Measurements from ENCODE around the gene INPP5K.

The INPP5K gene

GRCh38 chr17:1478418-1478817, 38.0 kb downstream of the INPP5K start:
- Histone ChIP-seq H2AFZ (ENCODE audit: insufficient read depth, low read length, poor library complexity) (no peak overlapping the region), H3K23ac (ENCODE audit: low read length) (no peak overlapping the region), H3K4me3 (ENCODE audit: low read depth, low read length) (no peak overlapping the region), H3K4ac (ENCODE audit: low read depth, low read length) (no peak overlapping the region), H2AK5ac (ENCODE audit: low read length) (no peak overlapping the region), H4K8ac (ENCODE audit: low read depth, low read length) (no peak overlapping the region), H3K9me3 (ENCODE audit: insufficient read depth, low read depth, low read length) (no peaks in the 10 kb centered on the region), H3K79me1 (ENCODE audit: low read length) (no peaks in the 10 kb centered on the region), H3K9ac (ENCODE audit: low read length) (no peak overlapping the region), H2BK5ac (ENCODE audit: low read depth, low read length, poor library complexity) (no peak overlapping the region), H3K18ac (ENCODE audit: low read length) (no peak overlapping the region), H4K12ac (ENCODE audit: low read depth, low read length) (no peak overlapping the region), H3K36me3 (ENCODE audit: control insufficient read depth in 1 of 2, insufficient read depth in 2 of 2, low read length in 2 of 2) (peaks cover 86 to 88% of the 10 kb centered on the region in 2 experiments), H3K4me1 (ENCODE audit: control insufficient read depth in 1 of 2, insufficient read depth in 2 of 2, low read length in 2 of 2) (no peaks in the 10 kb centered on the region), H4K91ac (ENCODE audit: low read depth, low read length) (no peak overlapping the region), H3K14ac (ENCODE audit: low read length) (no peak overlapping the region), H2BK12ac (ENCODE audit: low read length) (no peak overlapping the region), H3K79me2 (ENCODE audit: control insufficient read depth, insufficient read depth, low read length, poor library complexity) (no peaks in the 10 kb centered on the region), H3K27me3 (ENCODE audit: insufficient read depth, low read length) (no peaks in the 10 kb centered on the region), H2BK120ac (ENCODE audit: insufficient read depth, low read length, poor library complexity) (no peak overlapping the region), H3K4me2 (ENCODE audit: low read length) (no peak overlapping the region), H3K27ac (ENCODE audit: low read depth, low read length) (no peak overlapping the region)
- no peak for DNase-seq
- no CpG with 5 or more reads among the region's 26 CpGs for WGBS (ENCODE audit: extremely low coverage, insufficient coverage, insufficient read length)

GRCh38 chr17:1475321-1475854, 41.0 kb downstream of the INPP5K start:
- H3K79me2 ChIP-seq (ENCODE audit: control insufficient read depth, insufficient read depth, low read length, poor library complexity) = no peaks in the 10 kb centered on the region
- H4K12ac ChIP-seq (ENCODE audit: low read depth, low read length) = no peak overlapping the region
- H3K14ac ChIP-seq (ENCODE audit: low read length) = no peak overlapping the region
- H2BK12ac ChIP-seq (ENCODE audit: low read length) = no peak overlapping the region
- no peak overlapping the region for H4K91ac ChIP-seq (ENCODE audit: low read depth, low read length)
- no peaks in the 10 kb centered on the region for H3K79me1 ChIP-seq (ENCODE audit: low read length)
- no peak overlapping the region for H3K23ac ChIP-seq (ENCODE audit: low read length)
- H2AK5ac ChIP-seq (ENCODE audit: low read length) = no peak overlapping the region
- no peak overlapping the region for H2BK120ac ChIP-seq (ENCODE audit: insufficient read depth, low read length, poor library complexity)
- no peak overlapping the region for H3K4ac ChIP-seq (ENCODE audit: low read depth, low read length)
- peak; percentile 45 to 57 for DNase-seq
- H4K8ac ChIP-seq (ENCODE audit: low read depth, low read length) = no peak overlapping the region
- H3K4me3 ChIP-seq (ENCODE audit: low read depth, low read length) = no peak overlapping the region
- no peaks in the 10 kb centered on the region for H3K27me3 ChIP-seq (ENCODE audit: insufficient read depth, low read length)
- no CpG with 5 or more reads among the region's 15 CpGs for WGBS (ENCODE audit: extremely low coverage, insufficient coverage, insufficient read length)
- H3K36me3 ChIP-seq (ENCODE audit: control insufficient read depth in 1 of 2, insufficient read depth in 2 of 2, low read length in 2 of 2) = peaks cover 88 to 89% of the 10 kb centered on the region in 2 experiments
- H3K27ac ChIP-seq (ENCODE audit: low read depth, low read length) = no peak overlapping the region
- no peak overlapping the region for H2AFZ ChIP-seq (ENCODE audit: insufficient read depth, low read length, poor library complexity)
- H3K9me3 ChIP-seq (ENCODE audit: insufficient read depth, low read depth, low read length) = no peaks in the 10 kb centered on the region
- no peak overlapping the region for H3K18ac ChIP-seq (ENCODE audit: low read length)
- H3K4me1 ChIP-seq (ENCODE audit: control insufficient read depth in 1 of 2, insufficient read depth in 2 of 2, low read length in 2 of 2) = no peaks in the 10 kb centered on the region
- H3K9ac ChIP-seq (ENCODE audit: low read length) = no peak overlapping the region
- no peak overlapping the region for H3K4me2 ChIP-seq (ENCODE audit: low read length)
- no peak overlapping the region for H2BK5ac ChIP-seq (ENCODE audit: low read depth, low read length, poor library complexity)

GRCh38 chr17:1474402-1475189, 41.8 kb downstream of the INPP5K start:
- no peaks in the 10 kb centered on the region for H3K27me3 ChIP-seq (ENCODE audit: insufficient read depth, low read length)
- H4K8ac ChIP-seq (ENCODE audit: low read depth, low read length) = no peak overlapping the region
- H2AFZ ChIP-seq (ENCODE audit: insufficient read depth, low read length, poor library complexity) = no peak overlapping the region
- peaks cover 91 to 94% of the 10 kb centered on the region in 2 experiments for H3K36me3 ChIP-seq (ENCODE audit: control insufficient read depth in 1 of 2, insufficient read depth in 2 of 2, low read length in 2 of 2)
- H3K4me1 ChIP-seq (ENCODE audit: control insufficient read depth in 1 of 2, insufficient read depth in 2 of 2, low read length in 2 of 2) = no peaks in the 10 kb centered on the region
- H3K14ac ChIP-seq (ENCODE audit: low read length) = no peak overlapping the region
- H3K18ac ChIP-seq (ENCODE audit: low read length) = peak overlapping the region; percentile 21
- H3K27ac ChIP-seq (ENCODE audit: low read depth, low read length) = no peak overlapping the region
- H4K12ac ChIP-seq (ENCODE audit: low read depth, low read length) = peak overlapping the region; percentile 26
- H3K9ac ChIP-seq (ENCODE audit: low read length) = no peak overlapping the region
- H3K79me2 ChIP-seq (ENCODE audit: control insufficient read depth, insufficient read depth, low read length, poor library complexity) = no peaks in the 10 kb centered on the region
- no peak overlapping the region for H3K4ac ChIP-seq (ENCODE audit: low read depth, low read length)
- no CpG with 5 or more reads among the region's 31 CpGs for WGBS (ENCODE audit: extremely low coverage, insufficient coverage, insufficient read length)
- H2BK120ac ChIP-seq (ENCODE audit: insufficient read depth, low read length, poor library complexity) = no peak overlapping the region
- no peak for DNase-seq
- no peak overlapping the region for H2BK12ac ChIP-seq (ENCODE audit: low read length)
- no peak overlapping the region for H4K91ac ChIP-seq (ENCODE audit: low read depth, low read length)
- no peaks in the 10 kb centered on the region for H3K79me1 ChIP-seq (ENCODE audit: low read length)
- no peak overlapping the region for H2BK5ac ChIP-seq (ENCODE audit: low read depth, low read length, poor library complexity)
- no peak overlapping the region for H3K23ac ChIP-seq (ENCODE audit: low read length)
- no peak overlapping the region for H2AK5ac ChIP-seq (ENCODE audit: low read length)
- peaks cover 3% of the 10 kb centered on the region for H3K9me3 ChIP-seq (ENCODE audit: insufficient read depth, low read depth, low read length)
- no peak overlapping the region for H3K4me2 ChIP-seq (ENCODE audit: low read length)
- no peak overlapping the region for H3K4me3 ChIP-seq (ENCODE audit: low read depth, low read length)

GRCh38 chr17:1473841-1474240, 42.6 kb downstream of the INPP5K start:
- H2BK12ac ChIP-seq (ENCODE audit: low read length) = no peak overlapping the region
- H3K79me2 ChIP-seq (ENCODE audit: control insufficient read depth, insufficient read depth, low read length, poor library complexity) = no peaks in the 10 kb centered on the region
- H3K27me3 ChIP-seq (ENCODE audit: insufficient read depth, low read length) = no peaks in the 10 kb centered on the region
- H3K9ac ChIP-seq (ENCODE audit: low read length) = no peak overlapping the region
- no peak overlapping the region for H3K18ac ChIP-seq (ENCODE audit: low read length)
- no peak overlapping the region for H4K12ac ChIP-seq (ENCODE audit: low read depth, low read length)
- no peaks in the 10 kb centered on the region for H3K4me1 ChIP-seq (ENCODE audit: control insufficient read depth in 1 of 2, insufficient read depth in 2 of 2, low read length in 2 of 2)
- no peak overlapping the region for H2AFZ ChIP-seq (ENCODE audit: insufficient read depth, low read length, poor library complexity)
- H3K4me2 ChIP-seq (ENCODE audit: low read length) = no peak overlapping the region
- H2BK5ac ChIP-seq (ENCODE audit: low read depth, low read length, poor library complexity) = no peak overlapping the region
- H3K36me3 ChIP-seq (ENCODE audit: control insufficient read depth in 1 of 2, insufficient read depth in 2 of 2, low read length in 2 of 2) = peaks cover 92 to 93% of the 10 kb centered on the region in 2 experiments
- no peak overlapping the region for H4K8ac ChIP-seq (ENCODE audit: low read depth, low read length)
- H2AK5ac ChIP-seq (ENCODE audit: low read length) = no peak overlapping the region
- H3K27ac ChIP-seq (ENCODE audit: low read depth, low read length) = no peak overlapping the region
- peak overlapping the region; percentile 27 for H3K4me3 ChIP-seq (ENCODE audit: low read depth, low read length)
- no peak overlapping the region for H2BK120ac ChIP-seq (ENCODE audit: insufficient read depth, low read length, poor library complexity)
- H3K23ac ChIP-seq (ENCODE audit: low read length) = no peak overlapping the region
- DNase-seq = no peak
- H3K79me1 ChIP-seq (ENCODE audit: low read length) = no peaks in the 10 kb centered on the region
- no peak overlapping the region for H3K14ac ChIP-seq (ENCODE audit: low read length)
- no peak overlapping the region for H3K4ac ChIP-seq (ENCODE audit: low read depth, low read length)
- peaks cover 3% of the 10 kb centered on the region for H3K9me3 ChIP-seq (ENCODE audit: insufficient read depth, low read depth, low read length)
- WGBS (ENCODE audit: extremely low coverage, insufficient coverage, insufficient read length) = no CpG with 5 or more reads among the region's 10 CpGs
- no peak overlapping the region for H4K91ac ChIP-seq (ENCODE audit: low read depth, low read length)

Measured in trophoblast cell (in vitro differentiated cells and primary cell).